Gastroesophageal sphincter (tissue), 3 donors: ENCODE data around the gene KLHL22.

Experiments
- CTCF ChIP-seq, 4 experiments: fragments of 200-600 bp in 2 of 4; fragments of 450-650 bp in 2 of 4; sonication (generic) in 1 of 4; IDR thresholded peaks; one replicate each; pipeline ENCODE4 v1.5.1; 2017 to 2019; ENCODE audit warnings: antibody characterized with exemption in 4 of 4, mild to moderate bottlenecking in 2 of 4, moderate library complexity in 2 of 4
- EP300 ChIP-seq: sonication (generic); formaldehyde crosslinking; IDR thresholded peaks from one replicate; pipeline ENCODE4 v1.6.1; 2017; ENCODE audit warnings: antibody characterized with exemption, mild to moderate bottlenecking
- POLR2A ChIP-seq, 2 donors: fragments of 450-650 bp; IDR thresholded peaks; one replicate each; pipeline ENCODE4 v1.6.1; 2017; ENCODE audit warnings: antibody characterized with exemption in 2 of 2, mild to moderate bottlenecking in 2 of 2, moderate library complexity in 1 of 2
- POLR2AphosphoS5 ChIP-seq: sonication (generic); formaldehyde crosslinking; IDR thresholded peaks from one replicate; pipeline ENCODE4 v1.6.1; 2017; ENCODE audit warnings: antibody characterized with exemption

GRCh38 chr22:20393705-20394476, 101.7 kb downstream of the KLHL22 start, which contains the start of gene ZNF74:
- TF ChIP-seq CTCF (IDR thresholded peaks at IDR 0.05) (peak in 2 of 4 experiments; percentile 22 to 23), EP300 (no peak), POLR2A (IDR thresholded peaks at IDR 0.05) (peak; percentile 47 to 62), POLR2AphosphoS5 (peak; percentile 51)
